Large intestine (tissue), 3 donors: Measurements from ENCODE around the gene BRWD1. TPM values are rescaled to one million over a fixed set of nuclear protein-coding genes. Genes with fewer than 3 reads are reported as not detected.

ENCODE experiments used
- DNase-seq, 2 donors: peaks; one replicate each; pipeline versions ENCODE4 v3.0.0 to v3.0.0-alpha.2; 2013
- H3K27ac ChIP-seq: one replicate; pipeline ENCODE4 v1.5.1; 2013; ENCODE audit warnings: low read length
- H3K27me3 ChIP-seq: 2 replicates; pipeline ENCODE4 v1.6.1; 2013; ENCODE audit warnings: low read length; ENCODE audit not compliant: control insufficient read depth, insufficient read depth
- H3K36me3 ChIP-seq: 2 replicates; pipeline ENCODE4 v1.6.1; 2013; ENCODE audit warnings: low read length; ENCODE audit not compliant: control insufficient read depth, insufficient read depth
- H3K4me1 ChIP-seq: one replicate; pipeline ENCODE4 v1.6.1; 2013; ENCODE audit warnings: low read length; ENCODE audit not compliant: control insufficient read depth, insufficient read depth
- H3K4me3 ChIP-seq: one replicate; pipeline ENCODE4 v1.5.1; 2013; ENCODE audit warnings: low read length
- H3K9me3 ChIP-seq: one replicate; pipeline ENCODE4 v1.6.1; 2013; ENCODE audit warnings: mild to moderate bottlenecking, low read depth, low read length, moderate library complexity; ENCODE audit not compliant: control insufficient read depth
- WGBS: methylation state at CpG from one replicate; pipeline ENCODE4 v1.1.5; 2013; ENCODE audit warnings: low lambda C conversion rate; ENCODE audit not compliant: insufficient coverage; 5-methylcytosine and 5-hydroxymethylcytosine counted together
- polyA plus RNA-seq: library from polyadenylated mRNA; unstranded; fragments of 120-200 nt; gene quantifications from one replicate; pipeline ENCODE4 v1.2.1, GENCODE V29; 2013

Gene BRWD1
- polyA plus RNA-seq, 1 donor, result 32.9 TPM

DNA sequence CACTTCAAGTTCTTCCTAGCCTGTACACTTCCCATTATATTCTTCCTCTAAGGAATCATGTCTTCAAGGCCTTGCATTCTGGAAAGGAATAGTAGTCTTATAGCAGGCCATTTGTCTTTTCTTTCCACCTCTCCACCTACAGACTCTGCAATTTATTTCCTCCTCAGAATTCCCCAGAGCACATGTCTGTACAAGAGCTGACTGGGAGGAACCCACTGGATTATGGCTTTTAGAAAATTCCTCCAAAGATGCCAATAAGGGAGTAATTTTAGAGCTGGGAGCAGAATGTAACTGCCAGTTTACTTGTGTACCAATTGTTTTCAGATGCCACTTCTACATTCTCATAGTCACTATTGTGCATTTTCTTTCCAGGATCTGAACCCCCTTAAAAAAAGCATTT lies 126.8 kb downstream of the BRWD1 start:
- Histone ChIP-seq H3K27me3 (no peaks in the 10 kb centered on the region), H3K4me3 (no peak overlapping the region), H3K4me1 (no peaks in the 10 kb centered on the region), H3K36me3 (no peaks in the 10 kb centered on the region), H3K27ac (no peak overlapping the region), H3K9me3 (no peaks in the 10 kb centered on the region)
- no peak for DNase-seq

DNA sequence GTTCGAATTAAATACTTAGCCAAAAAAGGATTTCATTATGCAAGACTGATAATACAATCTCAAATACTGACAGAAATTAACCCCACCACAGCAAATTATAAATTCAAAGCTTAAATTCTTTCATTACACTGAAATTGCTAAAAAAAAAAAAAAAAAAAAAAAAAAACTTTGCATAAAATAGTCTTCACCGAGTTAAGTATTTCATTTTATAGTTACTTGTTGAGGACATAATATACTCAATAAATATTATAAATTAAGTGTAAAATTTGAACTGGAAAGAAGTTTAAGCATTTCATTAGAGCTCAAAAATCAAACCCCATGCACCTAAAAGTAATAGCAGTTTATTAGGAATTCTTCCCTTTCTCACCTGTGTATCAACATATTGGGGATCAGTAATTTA lies 128.3 kb downstream of the BRWD1 start:
- no peaks in the 10 kb centered on the region for H3K27me3 ChIP-seq
- no peak overlapping the region for H3K27ac ChIP-seq
- WGBS, result 80% methylated on average over 1 of the region's 2 CpGs

DNA sequence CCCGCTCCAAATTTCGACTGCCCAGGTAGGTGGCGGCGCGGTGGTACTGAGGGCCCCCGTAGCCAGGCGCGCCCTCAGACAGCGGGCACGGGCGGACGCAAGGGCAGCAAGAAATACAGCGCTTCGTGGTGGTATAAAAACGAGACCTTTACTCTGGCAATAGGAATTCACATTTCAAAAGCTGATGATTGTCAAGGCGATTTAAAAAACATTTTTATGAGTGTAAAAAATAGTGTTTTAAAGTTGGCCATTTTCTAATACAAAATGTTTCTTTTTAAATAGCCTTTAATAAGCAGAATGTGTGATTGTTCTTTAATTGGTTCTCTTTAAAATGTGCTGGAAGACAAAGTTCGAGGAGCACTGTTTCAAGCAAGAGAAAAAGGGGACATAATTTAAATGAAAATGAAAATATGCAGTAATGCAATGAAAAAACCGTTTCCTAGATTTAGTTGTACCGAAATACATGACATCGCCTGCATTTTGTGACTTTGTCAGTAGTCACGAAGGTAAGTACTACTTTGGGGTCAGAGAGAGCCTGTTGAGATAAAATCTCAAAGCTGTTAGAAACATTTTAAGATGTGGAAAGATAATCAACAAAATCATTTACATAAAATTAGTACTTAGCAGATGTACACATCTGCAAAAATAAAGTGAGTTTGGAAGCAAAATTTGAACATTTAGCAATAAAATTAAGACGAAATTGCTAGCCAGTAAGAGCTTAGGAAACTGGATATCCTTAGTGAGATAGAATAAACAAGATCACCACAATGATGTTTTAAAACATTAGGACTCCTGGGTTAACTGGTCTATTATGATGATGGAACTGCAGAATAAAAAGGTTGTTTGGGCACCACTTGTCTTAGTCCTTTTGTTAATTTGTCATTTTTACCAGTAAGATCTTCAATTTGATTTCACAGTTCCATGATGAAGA lies 129.1 kb downstream of the BRWD1 start:
- peak overlapping the region; percentile 96 for H3K27ac ChIP-seq
- no peaks in the 10 kb centered on the region for H3K27me3 ChIP-seq
- no peaks in the 10 kb centered on the region for H3K9me3 ChIP-seq
- 8% methylated on average over 6 of the region's 22 CpGs for WGBS
- no peaks in the 10 kb centered on the region for H3K4me1 ChIP-seq
- H3K36me3 ChIP-seq, result peaks cover 8% of the 10 kb centered on the region
- H3K4me3 ChIP-seq, result peak overlapping the region; percentile 92
- no peak for DNase-seq

More for the DNA sequence above, 128.3 kb downstream of the BRWD1 start:
- H3K36me3 ChIP-seq, result peaks cover 2% of the 10 kb centered on the region
- H3K4me1 ChIP-seq, result no peaks in the 10 kb centered on the region
- no peaks in the 10 kb centered on the region for H3K9me3 ChIP-seq
- no peak overlapping the region for H3K4me3 ChIP-seq
- DNase-seq, result no peak

DNA sequence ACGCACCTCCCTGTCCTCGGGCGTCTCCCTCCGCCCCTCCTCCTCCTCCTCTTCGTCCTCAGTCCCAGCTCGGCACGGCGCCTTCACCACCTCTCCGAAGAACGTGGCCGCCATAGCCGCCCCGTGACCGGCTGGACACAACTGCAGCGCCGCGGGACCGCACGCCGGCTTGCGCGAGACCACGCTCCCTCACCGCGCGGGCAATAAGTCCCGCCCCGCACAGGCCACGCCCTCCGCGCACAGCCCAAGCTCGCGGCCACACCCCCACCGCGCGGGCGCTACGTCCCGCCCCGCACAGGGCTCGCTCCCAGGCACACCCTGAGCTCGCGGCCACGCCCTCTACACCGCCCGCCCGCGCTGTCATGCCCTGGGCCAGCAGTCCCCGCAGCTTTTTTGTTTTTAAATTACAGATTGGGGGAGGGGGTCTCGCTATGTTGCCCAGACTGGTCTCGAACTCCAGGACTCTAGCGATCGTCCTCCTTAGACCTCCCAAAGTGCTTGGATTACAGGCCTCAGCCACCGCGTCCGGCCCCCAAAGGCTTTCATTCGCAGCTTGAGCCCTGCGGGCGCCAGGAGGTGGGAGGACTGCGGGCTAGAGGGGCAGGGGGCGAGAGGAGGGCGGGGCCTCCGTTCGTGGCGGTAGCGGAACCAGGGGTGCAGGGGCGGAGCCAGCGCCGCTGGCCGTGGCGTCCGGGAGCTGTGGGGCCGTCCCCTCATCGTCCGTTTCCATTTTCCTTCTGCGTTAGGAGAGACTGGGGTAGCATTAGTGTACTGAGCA lies 130.0 kb downstream of the BRWD1 start, which contains the start of gene PSMG1:
Gene PSMG1 (minus strand): TSS at position 180 of the 778 bp plus-strand sequence. CDS start 66 bp downstream, at position 114.
- Histone ChIP-seq H3K9me3 (no peaks in the 10 kb centered on the region), H3K4me3 (peak within 1 kb of the TSS; percentile 92), H3K27me3 (no peaks in the 10 kb centered on the region), H3K36me3 (peaks cover 16% of the 10 kb centered on the region), H3K4me1 (no peaks in the 10 kb centered on the region), H3K27ac (peak within 1 kb of the TSS; percentile 96)
- WGBS, result no CpG with 5 or more reads among the region's 76 CpGs
- peak; percentile 97 for DNase-seq

DNA sequence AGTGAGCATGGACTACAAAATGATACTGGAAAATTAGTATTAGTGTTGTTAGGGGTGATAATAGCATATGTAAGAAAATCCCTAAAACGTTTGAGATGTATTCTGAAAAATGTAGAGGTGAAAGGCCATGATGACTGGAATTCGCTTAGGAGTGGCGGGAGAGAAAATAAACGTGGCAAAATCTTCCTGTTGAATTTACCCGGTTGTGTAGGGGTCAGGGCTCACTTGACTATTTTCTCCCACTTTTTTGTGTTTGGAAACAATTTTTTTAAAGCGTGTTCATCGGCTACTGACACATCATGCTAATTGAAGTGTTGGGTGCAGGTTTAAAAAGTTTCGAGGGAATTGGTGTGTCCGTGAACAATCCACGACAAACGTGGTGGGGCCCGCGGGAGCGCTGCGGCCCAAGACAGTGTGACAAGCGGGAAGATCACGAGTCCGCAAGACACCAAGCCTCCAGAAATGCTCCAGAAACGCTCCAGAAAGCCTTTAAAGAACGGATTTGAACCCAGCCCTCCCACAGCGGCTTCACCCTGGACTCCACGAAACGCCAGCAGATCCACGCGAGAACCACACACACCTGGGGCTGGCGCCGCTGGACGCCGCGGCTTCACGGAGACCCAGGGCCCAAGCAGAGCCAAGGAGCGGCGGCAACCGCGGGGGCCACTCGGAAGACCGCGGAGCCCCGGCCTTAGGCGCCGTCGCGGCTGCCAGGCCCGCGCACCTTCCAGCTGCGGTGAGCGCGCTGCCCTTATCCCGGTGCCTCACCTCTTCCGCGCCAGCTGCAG lies 130.8 kb downstream of the BRWD1 start:
- H3K4me1 ChIP-seq, result no peaks in the 10 kb centered on the region
- peak overlapping the region; percentile 96 for H3K27ac ChIP-seq
- DNase-seq, result peak in 1 of 2 donors; percentile 25
- peak overlapping the region; percentile 92 for H3K4me3 ChIP-seq
- H3K9me3 ChIP-seq, result no peaks in the 10 kb centered on the region
- no peaks in the 10 kb centered on the region for H3K27me3 ChIP-seq
- WGBS, result 5% methylated on average over 4 of the region's 51 CpGs
- peaks cover 19% of the 10 kb centered on the region for H3K36me3 ChIP-seq

DNA sequence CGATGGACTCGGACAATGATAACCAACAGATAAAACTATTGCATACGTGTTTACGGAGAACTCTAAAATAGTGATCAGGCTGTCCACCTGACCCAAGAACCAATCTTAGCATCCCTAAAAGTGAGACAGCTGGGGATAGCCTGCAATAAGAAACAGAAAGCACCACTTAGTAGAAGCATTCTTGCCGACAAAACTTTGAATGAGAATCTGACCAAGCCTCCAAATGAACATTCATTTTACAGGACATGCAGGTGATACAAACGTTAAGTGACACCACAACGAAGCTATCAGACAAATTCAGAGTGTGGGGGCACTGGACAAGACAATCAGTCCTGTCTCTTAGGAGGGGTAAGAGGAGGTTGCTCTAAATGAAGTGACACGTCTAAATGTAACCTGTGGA lies 131.4 kb downstream of the BRWD1 start:
- H3K27ac ChIP-seq, result no peak overlapping the region
- peaks cover 19% of the 10 kb centered on the region for H3K36me3 ChIP-seq
- H3K4me1 ChIP-seq, result no peaks in the 10 kb centered on the region
- no peaks in the 10 kb centered on the region for H3K9me3 ChIP-seq
- WGBS, result 50% methylated on average over 2 of the region's 8 CpGs
- H3K4me3 ChIP-seq, result peak overlapping the region; percentile 92
- H3K27me3 ChIP-seq, result no peaks in the 10 kb centered on the region
- peak in 1 of 2 donors; percentile 26 for DNase-seq

DNA sequence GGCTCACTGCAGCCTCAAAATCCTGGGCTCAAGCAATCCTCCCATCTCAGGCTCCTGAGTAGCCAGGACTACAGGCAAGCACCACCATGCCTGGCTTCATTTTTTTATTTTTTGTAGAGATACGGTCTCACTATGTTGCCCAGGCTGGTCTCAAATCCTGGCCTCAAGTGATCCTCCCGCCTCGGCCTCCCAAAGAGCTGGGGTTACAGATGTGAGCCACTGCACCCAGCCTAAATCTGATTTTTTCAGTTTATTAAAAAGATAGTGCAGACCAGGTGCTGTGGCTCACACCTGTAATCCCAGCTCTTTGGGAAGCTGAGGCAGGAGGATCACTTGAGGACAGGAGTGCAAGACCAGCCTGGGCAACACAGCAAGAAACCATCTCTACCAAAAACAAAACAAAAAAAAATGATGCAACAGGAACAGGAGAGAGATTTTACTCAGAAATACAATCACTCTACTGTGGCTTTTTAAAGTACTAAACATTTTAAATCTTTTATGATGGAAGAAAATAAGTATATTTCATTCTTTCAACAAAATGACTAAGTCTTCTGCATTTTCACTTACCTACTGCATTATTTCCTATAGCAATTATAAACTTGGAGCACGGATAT lies 132.1 kb downstream of the BRWD1 start:
- Histone ChIP-seq H3K4me1 (no peaks in the 10 kb centered on the region), H3K27me3 (no peaks in the 10 kb centered on the region), H3K27ac (no peak overlapping the region), H3K36me3 (peaks cover 22% of the 10 kb centered on the region), H3K4me3 (no peak overlapping the region), H3K9me3 (no peaks in the 10 kb centered on the region)
- no peak for DNase-seq
- 86% methylated on average over 1 of the region's 4 CpGs for WGBS

DNA sequence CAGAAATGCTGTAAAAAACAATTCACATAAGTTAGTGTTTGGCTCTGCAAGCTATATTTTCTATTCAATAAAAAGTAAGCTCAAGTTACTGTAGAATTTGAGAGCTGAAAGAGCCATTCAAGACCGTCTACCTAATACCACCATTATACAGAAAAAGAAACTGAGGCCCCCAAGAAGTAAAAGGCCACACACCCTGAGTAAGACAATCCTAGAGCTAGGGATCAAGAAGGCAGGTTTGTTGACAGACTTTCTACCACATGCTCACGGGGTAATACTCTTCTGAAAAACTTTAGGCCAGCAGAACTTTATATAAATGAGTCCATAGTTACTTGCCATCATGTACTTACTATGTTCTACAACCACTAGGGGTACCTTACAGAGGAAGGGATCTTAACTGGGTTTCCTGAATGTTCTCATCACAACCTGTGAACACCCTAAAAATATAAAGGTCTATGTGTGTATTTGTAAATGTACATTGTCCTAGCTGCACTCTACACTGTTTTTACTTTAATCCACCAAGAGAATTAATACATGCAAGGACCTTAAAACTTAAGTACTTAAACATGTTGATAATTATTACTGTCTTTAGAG lies 132.9 kb downstream of the BRWD1 start:
- Histone ChIP-seq H3K36me3 (peaks cover 28% of the 10 kb centered on the region), H3K27me3 (no peaks in the 10 kb centered on the region), H3K4me1 (no peaks in the 10 kb centered on the region), H3K4me3 (no peak overlapping the region), H3K9me3 (no peaks in the 10 kb centered on the region), H3K27ac (no peak overlapping the region)
- no peak for DNase-seq
- 100% methylated on average over 1 of the region's 2 CpGs for WGBS

DNA sequence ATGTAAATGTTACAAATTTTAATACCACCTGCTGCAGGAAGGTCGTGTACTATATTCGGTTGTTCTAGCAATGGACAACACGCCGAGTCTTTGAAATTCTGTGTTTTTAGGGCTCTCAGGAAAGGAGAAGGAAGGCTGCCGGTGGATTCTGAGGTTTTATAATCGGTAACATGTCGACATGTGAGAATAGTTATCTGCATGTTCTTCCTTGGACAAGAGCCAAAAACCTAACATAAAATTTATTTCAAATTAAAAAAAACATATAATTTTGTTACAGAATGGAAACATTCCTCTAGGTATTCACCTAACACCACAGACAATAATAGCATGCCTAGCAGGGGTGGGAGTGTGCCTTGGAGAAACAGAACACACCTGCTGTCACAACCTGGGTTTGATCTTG lies 135.0 kb downstream of the BRWD1 start:
- no peak overlapping the region for H3K27ac ChIP-seq
- H3K36me3 ChIP-seq, result peaks cover 37% of the 10 kb centered on the region
- no peak for DNase-seq
- 94% methylated on average over 3 of the region's 7 CpGs for whole genome bisulfite sequencing
- H3K9me3 ChIP-seq, result no peaks in the 10 kb centered on the region
- no peaks in the 10 kb centered on the region for H3K27me3 ChIP-seq
- H3K4me1 ChIP-seq, result no peaks in the 10 kb centered on the region
- no peak overlapping the region for H3K4me3 ChIP-seq
